Transverse colon (tissue), 4 donors: ENCODE measurements around the gene ARFGAP1. TPM values are rescaled to one million over a fixed set of nuclear protein-coding genes. Genes with fewer than 3 reads are reported as not detected.

Experiments
- DNase-seq: peaks from one replicate; pipeline ENCODE4 v3.0.0-alpha.2; 2019
- H3K27ac ChIP-seq, 4 donors: fragments of 200-600 bp; sonication (generic); 2 replicates each; pipeline ENCODE4 v1.5.1; 2016 to 2018; ENCODE audit warnings: inconsistent platforms in 4 of 4
- H3K27me3 ChIP-seq: fragments of 200-600 bp; sonication (generic); 2 replicates; pipeline ENCODE4 v1.5.1; 2017; ENCODE audit warnings: inconsistent platforms
- H3K36me3 ChIP-seq, 4 donors: fragments of 200-600 bp; sonication (generic); 2 replicates each; pipeline ENCODE4 v1.5.1; 2017 to 2019; ENCODE audit warnings: inconsistent platforms in 4 of 4
- H3K4me1 ChIP-seq, 4 donors: fragments of 200-600 bp; sonication (generic); 2 replicates each; pipeline ENCODE4 v1.5.1; 2017 to 2020; ENCODE audit warnings: inconsistent platforms in 4 of 4
- H3K4me3 ChIP-seq, 4 donors: fragments of 200-600 bp; sonication (generic); 1 replicate in 1 of 4; 2 replicates in 3 of 4; pipeline versions ENCODE4 v1.5.1 to v1.6.1; 2017 to 2019; ENCODE audit warnings: inconsistent platforms in 4 of 4
- H3K9me3 ChIP-seq, 2 donors: fragments of 200-600 bp; sonication (generic); 2 replicates each; pipeline ENCODE4 v1.5.1; 2017 to 2019; ENCODE audit warnings: inconsistent platforms in 2 of 2
- CTCF ChIP-seq, 5 experiments: fragments of 200-600 bp in 3 of 5; fragments of 450-650 bp in 2 of 5; sonication (generic) in 3 of 5; IDR thresholded peaks; 1 replicate in 2 of 5; 2 replicates in 3 of 5; pipeline ENCODE4 v1.5.1; 2016 to 2017; ENCODE audit warnings: antibody characterized with exemption in 5 of 5, inconsistent platforms in 3 of 5, mild to moderate bottlenecking in 2 of 5, moderate library complexity in 1 of 5
- EP300 ChIP-seq: sonication (generic); formaldehyde crosslinking; IDR thresholded peaks from one replicate; pipeline ENCODE4 v1.6.1; 2017; ENCODE audit warnings: antibody characterized with exemption, low read depth
- POLR2A ChIP-seq: fragments of 450-650 bp; IDR thresholded peaks from one replicate; pipeline ENCODE4 v1.6.1; 2016; ENCODE audit warnings: antibody characterized with exemption, mild to moderate bottlenecking, moderate library complexity
- POLR2AphosphoS5 ChIP-seq, 3 donors: sonication (generic); formaldehyde crosslinking; IDR thresholded peaks; one replicate each; pipeline ENCODE4 v1.6.1; 2016; ENCODE audit warnings: antibody characterized with exemption in 3 of 3
- WGBS, 2 donors: methylation state at CpG; one replicate each; pipeline ENCODE4 v1.1.5; 2018; ENCODE audit warnings: low coverage in 1 of 2; 5-methylcytosine and 5-hydroxymethylcytosine counted together
- in situ Hi-C, 4 donors: fragments of 200-750 bp; cut with MboI; loops; one replicate each; pipeline versions ENCODE4 v1.15.0 to v1.15.1; 2017; ENCODE audit warnings: low sequenced_read_pairs in 3 of 4, low pct_ligation_motif_present in 1 of 4, low pct_unique_long_range_greater_than_20kb in 1 of 4
- intact Hi-C: fragments of 100-400 bp; cut with DNase I; formaldehyde crosslinking; loops from one replicate; pipeline ENCODE4 v1.15.1; 2023; ENCODE audit warnings: low total_unique reads
- total RNA-seq, 4 donors: library from RNA; depleted of rRNA; stranded (reverse); fragments of >200 nt; gene quantifications; one replicate each; pipeline ENCODE4 v1.1.0, GENCODE V29; 2016

Gene ARFGAP1
- total RNA-seq, 4 donors from 2014 or later: 43.8 to 200 (median 74.8) TPM

DNA sequence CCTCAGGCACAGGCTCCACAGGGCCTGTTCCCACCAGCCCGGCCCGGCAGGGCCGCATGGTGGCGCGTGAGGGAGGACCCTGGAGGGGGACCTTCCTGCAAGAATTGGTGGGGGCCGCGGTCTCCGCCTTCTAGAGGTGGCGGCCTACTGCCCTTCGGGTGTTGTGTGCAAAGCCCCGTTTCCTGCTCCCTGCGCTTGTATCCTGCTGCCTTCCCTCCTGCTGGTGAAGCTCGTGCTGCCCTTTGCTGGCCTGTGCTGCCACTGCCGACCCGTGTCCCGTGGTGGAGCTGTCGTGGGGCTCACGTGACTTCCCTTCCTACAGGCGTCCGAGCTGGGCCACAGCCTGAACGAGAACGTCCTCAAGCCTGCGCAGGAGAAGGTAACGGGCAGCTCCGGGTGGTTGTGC lies 11.9 kb downstream of the ARFGAP1 start:
- DNase-seq: no peak
- no peak for TF ChIP-seq EP300
- intact Hi-C loops (no loop called here), in situ Hi-C loops (no loop called here)
- 74% methylated on average over 25 of the region's 25 CpGs; no CpG with 5 or more reads in 1 of the 2 donors for WGBS, 2 donors
- Histone ChIP-seq H3K4me1 (no peaks in the 10 kb centered on the region), H3K27ac (no peak overlapping the region), H3K36me3 (peaks cover 0 to 16% (median 6%) of the 10 kb centered on the region in 4 donors), H3K27me3 (no peaks in the 10 kb centered on the region), H3K4me3 (no peak overlapping the region), H3K9me3 (no peaks in the 10 kb centered on the region)

DNA sequence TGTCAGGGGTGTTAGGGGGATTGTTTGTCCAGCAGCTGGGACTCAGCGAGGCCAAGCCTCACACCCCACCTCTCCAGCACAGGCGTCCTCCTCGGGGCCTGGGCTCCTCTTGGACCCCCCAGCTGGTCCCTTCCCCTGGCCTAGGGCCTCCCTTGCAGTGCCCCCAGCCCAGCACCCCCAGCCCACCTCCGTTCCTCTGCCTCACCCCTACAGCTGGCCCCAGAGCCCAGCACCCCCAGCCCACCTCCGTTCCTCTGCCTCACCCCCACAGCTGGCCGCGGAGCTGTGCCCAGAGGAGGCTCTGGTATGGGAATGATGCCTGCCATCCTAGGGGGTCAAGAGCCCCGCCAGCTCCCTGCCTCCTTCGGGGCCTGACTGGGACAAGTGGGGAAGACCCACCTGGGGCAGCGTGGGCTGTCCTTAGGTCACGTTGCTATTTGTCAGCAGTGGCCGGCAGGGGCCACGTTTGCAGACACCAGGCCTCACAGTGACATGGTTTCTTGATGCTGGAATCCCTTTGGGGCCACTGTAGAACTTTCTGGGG lies 12.4 kb downstream of the ARFGAP1 start:
- intact Hi-C loops (no loop called here), in situ Hi-C loops (no loop called here)
- Histone ChIP-seq H3K27ac (no peak overlapping the region), H3K27me3 (no peaks in the 10 kb centered on the region), H3K36me3 (peaks cover 0 to 10% (median 4%) of the 10 kb centered on the region in 4 donors), H3K4me3 (no peak overlapping the region), H3K9me3 (no peaks in the 10 kb centered on the region), H3K4me1 (no peaks in the 10 kb centered on the region)
- no peak for DNase-seq
- 87% methylated on average over 13 of the region's 13 CpGs; no CpG with 5 or more reads in 1 of the 2 donors for WGBS, 2 donors
- TF ChIP-seq CTCF (IDR thresholded peaks at IDR 0.05) (no peak), EP300 (no peak), POLR2AphosphoS5 (IDR thresholded peaks at IDR 0.05) (no peak), POLR2A (no peak)

GRCh38 chr20:63285636-63286615 lies 13.3 kb downstream of the ARFGAP1 start:
- TF ChIP-seq EP300: no peak
- TF ChIP-seq CTCF (IDR thresholded peaks at IDR 0.05): no peak
- TF ChIP-seq POLR2A: no peak
- TF ChIP-seq POLR2AphosphoS5 (IDR thresholded peaks at IDR 0.05): no peak
- peaks cover 0 to 5% (median 1%) of the 10 kb centered on the region in 4 donors for H3K36me3 ChIP-seq
- intact Hi-C loops: no loop called here

GRCh38 chr20:63286781-63287696 lies 14.4 kb downstream of the ARFGAP1 start:
- WGBS, 2 donors: 17 to 81% methylated on average over 2 to 20 of the region's 23 CpGs
- no peaks in the 10 kb centered on the region for H3K9me3 ChIP-seq
- H3K4me1 ChIP-seq: peaks cover 0 to 5% (median 0%) of the 10 kb centered on the region in 4 donors
- in situ Hi-C loops: no loop called here
- H3K36me3 ChIP-seq: peaks cover 0 to 5% (median 1%) of the 10 kb centered on the region in 4 donors
- no peak overlapping the region for H3K4me3 ChIP-seq
- no peak overlapping the region for H3K27ac ChIP-seq
- intact Hi-C loops: no loop called here
- TF ChIP-seq EP300: no peak
- no peak for TF ChIP-seq CTCF (IDR thresholded peaks at IDR 0.05)
- no peak for TF ChIP-seq POLR2AphosphoS5 (IDR thresholded peaks at IDR 0.05)
- TF ChIP-seq POLR2A: no peak
- DNase-seq: no peak
- no peaks in the 10 kb centered on the region for H3K27me3 ChIP-seq

More at GRCh38 chr20:63285636-63286615, 13.3 kb downstream of the ARFGAP1 start:
- no peak overlapping the region for H3K4me3 ChIP-seq
- peaks cover 0 to 4% (median 0%) of the 10 kb centered on the region in 4 donors for H3K4me1 ChIP-seq
- no peak for DNase-seq
- in situ Hi-C loops: no loop called here
- H3K9me3 ChIP-seq: no peaks in the 10 kb centered on the region
- WGBS, 2 donors: 95% methylated on average over 37 of the region's 44 CpGs; no CpG with 5 or more reads in 1 of the 2 donors
- H3K27ac ChIP-seq: no peak overlapping the region
- no peaks in the 10 kb centered on the region for H3K27me3 ChIP-seq
